Natural killer cell (primary cell): ENCODE results near the gene LRRC2. TPM values are rescaled to one million over a fixed set of nuclear protein-coding genes. Genes with fewer than 3 reads are reported as not detected.

Experiments
- ATAC-seq, 3 donors: fragments of 150-1000 bp in 2 of 3; fragments of 200-7000 bp in 1 of 3; cut with Tn5 transposase; 1 replicate in 1 of 3; 2 replicates in 2 of 3; pipeline ENCODE4 v1.10.0; 2021; ENCODE audit warnings: mild to moderate bottlenecking in 2 of 3, moderate library complexity in 2 of 3
- DNase-seq, 2 donors: peaks; one replicate each; pipeline versions ENCODE4 v3.0.0 to v3.0.0-alpha.2; 2013 to 2021; ENCODE audit warnings: mixed read lengths in 1 of 2
- H3K27ac ChIP-seq: one replicate; pipeline ENCODE4 v1.5.1; 2013; ENCODE audit warnings: mild to moderate bottlenecking, low read length
- H3K27me3 ChIP-seq: one replicate; pipeline ENCODE4 v1.6.1; 2013; ENCODE audit warnings: low read length; ENCODE audit not compliant: control insufficient read depth, insufficient read depth
- H3K36me3 ChIP-seq: one replicate; pipeline ENCODE4 v1.6.1; 2013; ENCODE audit warnings: low read length; ENCODE audit not compliant: control insufficient read depth, insufficient read depth
- H3K4me1 ChIP-seq: one replicate; pipeline ENCODE4 v1.6.1; 2013; ENCODE audit warnings: low read length; ENCODE audit not compliant: control insufficient read depth, insufficient read depth
- H3K4me3 ChIP-seq: one replicate; pipeline ENCODE4 v1.5.1; 2013; ENCODE audit warnings: low read length
- H3K9me3 ChIP-seq: one replicate; pipeline ENCODE4 v1.6.1; 2013; ENCODE audit warnings: low read length; ENCODE audit not compliant: control insufficient read depth, insufficient read depth
- H3K27ac Mint-ChIP-seq, 2 donors: one replicate each; pipeline ENCODE4 v1.8.0; 2022; ENCODE audit warnings: mild to moderate bottlenecking in 2 of 2, mixed read lengths in 2 of 2, moderate library complexity in 1 of 2
- H3K27me3 Mint-ChIP-seq, 2 donors: one replicate each; pipeline ENCODE4 v1.8.0; 2022; ENCODE audit warnings: low read depth in 2 of 2, mixed read lengths in 2 of 2
- H3K36me3 Mint-ChIP-seq: one replicate; pipeline ENCODE4 v1.8.0; 2022; ENCODE audit warnings: mixed read lengths
- H3K4me1 Mint-ChIP-seq, 2 donors: one replicate each; pipeline ENCODE4 v1.8.0; 2022; ENCODE audit warnings: mixed read lengths in 2 of 2
- H3K4me3 Mint-ChIP-seq: one replicate; pipeline ENCODE4 v1.8.0; 2022; ENCODE audit warnings: mild to moderate bottlenecking, moderate library complexity, mixed read lengths
- H3K9me3 Mint-ChIP-seq, 2 donors: one replicate each; pipeline ENCODE4 v1.8.0; 2022; ENCODE audit warnings: mixed read lengths in 2 of 2
- WGBS: methylation state at CpG from one replicate; pipeline ENCODE4 v1.1.7; 2013; ENCODE audit warnings: missing lambda C conversion rate; ENCODE audit not compliant: insufficient coverage; 5-methylcytosine and 5-hydroxymethylcytosine counted together
- intact Hi-C: fragments of 100-400 bp; cut with micrococcal nuclease; formaldehyde crosslinking; loops from one replicate; pipeline ENCODE4 v1.14.2; 2022
- total RNA-seq, 4 donors: library from RNA; stranded (reverse); fragments of 120-200 nt in 1 of 4; gene quantifications; one replicate each; pipeline versions ENCODE4 v1.2.3 to v1.2.4, GENCODE V29; 2013 to 2022
- TF ChIP-seq, protein P1 (sequence below): fragments of 200-600 bp; IDR thresholded peaks from one replicate; pipeline ENCODE4 v1.8.0; 2022; ENCODE audit warnings: antibody characterized with exemption

Gene LRRC2
- total RNA-seq, 3 donors from 2014 or later (not counting 1 experiment from before 2014, with no cell fraction given) = 0.18 TPM; not detected in 2

DNA sequence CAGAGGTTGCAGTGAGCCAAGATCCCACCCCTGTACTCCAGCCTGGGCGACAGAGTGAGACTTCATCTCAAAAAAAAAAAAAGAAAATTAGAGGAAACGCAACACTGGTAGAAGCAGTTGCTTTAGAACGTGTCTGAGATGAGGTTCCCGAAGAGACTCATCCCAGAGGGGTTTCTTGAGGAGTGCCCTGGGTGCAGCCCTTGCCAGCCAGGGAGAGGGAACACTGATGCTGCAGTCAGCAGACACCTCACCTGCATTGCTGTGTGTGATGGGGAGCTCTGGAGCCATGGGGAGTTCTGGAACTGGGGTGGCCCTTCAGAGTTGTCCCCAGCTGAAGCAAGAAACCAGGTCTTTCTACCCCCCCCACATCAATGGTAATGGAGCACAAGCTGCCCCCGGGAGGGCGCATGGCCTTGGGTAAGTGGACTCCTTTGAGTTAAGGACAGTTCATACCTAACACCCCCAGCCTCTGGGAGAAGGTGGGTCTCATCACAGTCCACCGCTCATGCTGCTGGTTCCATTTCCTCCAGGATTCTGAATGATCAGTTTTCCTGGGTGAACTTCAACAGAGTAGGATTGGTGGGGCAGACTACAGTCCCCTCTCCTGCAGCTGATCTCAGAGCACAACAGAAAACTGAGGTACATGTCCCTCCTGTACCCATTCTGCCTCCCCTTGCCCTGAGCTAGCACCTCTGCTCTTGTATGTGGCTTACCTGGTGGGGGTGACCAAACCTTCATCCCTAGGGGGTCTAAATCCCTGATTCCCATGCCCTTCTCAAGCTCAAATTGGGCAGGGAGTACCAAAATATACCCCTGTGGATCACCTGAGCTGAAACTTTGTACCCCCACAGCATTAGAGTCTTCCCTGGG lies 18.7 kb upstream of the LRRC2 start:
- no peaks in the 10 kb centered on the region for H3K36me3 ChIP-seq
- no peaks in the 10 kb centered on the region for H3K9me3 Mint-ChIP-seq

DNA sequence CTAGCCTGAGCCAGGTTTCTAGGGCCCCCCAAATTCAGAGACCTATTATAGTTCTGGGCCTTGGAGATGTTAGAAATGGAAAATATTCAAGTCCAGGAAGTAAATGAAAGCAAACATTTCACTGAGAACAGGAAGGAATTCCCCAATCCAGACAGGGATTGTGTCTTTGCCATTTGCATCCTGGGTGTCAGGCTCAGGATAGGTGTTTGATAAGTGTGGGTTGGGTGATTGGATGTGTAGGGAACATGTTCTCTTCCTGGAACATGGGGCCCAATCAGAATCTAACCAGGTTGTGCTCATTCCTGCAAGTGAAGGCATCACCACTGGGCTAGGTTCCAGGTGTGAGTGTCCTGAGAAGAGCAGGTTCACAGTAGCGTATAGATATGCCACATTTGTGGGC lies 14.6 kb upstream of the LRRC2 start:
- intact Hi-C loops = no loop called here
- Mint-ChIP-seq H3K27ac (no peak overlapping the region), H3K4me1 (no peaks in the 10 kb centered on the region), H3K27me3 (peaks cover 18 to 28% of the 10 kb centered on the region in 2 donors), H3K9me3 (no peaks in the 10 kb centered on the region), H3K4me3 (no peak overlapping the region), H3K36me3 (no peaks in the 10 kb centered on the region)
- TF ChIP-seq, protein P1, sequence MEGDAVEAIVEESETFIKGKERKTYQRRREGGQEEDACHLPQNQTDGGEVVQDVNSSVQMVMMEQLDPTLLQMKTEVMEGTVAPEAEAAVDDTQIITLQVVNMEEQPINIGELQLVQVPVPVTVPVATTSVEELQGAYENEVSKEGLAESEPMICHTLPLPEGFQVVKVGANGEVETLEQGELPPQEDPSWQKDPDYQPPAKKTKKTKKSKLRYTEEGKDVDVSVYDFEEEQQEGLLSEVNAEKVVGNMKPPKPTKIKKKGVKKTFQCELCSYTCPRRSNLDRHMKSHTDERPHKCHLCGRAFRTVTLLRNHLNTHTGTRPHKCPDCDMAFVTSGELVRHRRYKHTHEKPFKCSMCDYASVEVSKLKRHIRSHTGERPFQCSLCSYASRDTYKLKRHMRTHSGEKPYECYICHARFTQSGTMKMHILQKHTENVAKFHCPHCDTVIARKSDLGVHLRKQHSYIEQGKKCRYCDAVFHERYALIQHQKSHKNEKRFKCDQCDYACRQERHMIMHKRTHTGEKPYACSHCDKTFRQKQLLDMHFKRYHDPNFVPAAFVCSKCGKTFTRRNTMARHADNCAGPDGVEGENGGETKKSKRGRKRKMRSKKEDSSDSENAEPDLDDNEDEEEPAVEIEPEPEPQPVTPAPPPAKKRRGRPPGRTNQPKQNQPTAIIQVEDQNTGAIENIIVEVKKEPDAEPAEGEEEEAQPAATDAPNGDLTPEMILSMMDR = no peak
- Histone ChIP-seq H3K27ac (no peak overlapping the region), H3K4me3 (no peak overlapping the region), H3K27me3 (peaks cover 4% of the 10 kb centered on the region), H3K9me3 (no peaks in the 10 kb centered on the region), H3K36me3 (no peaks in the 10 kb centered on the region), H3K4me1 (no peaks in the 10 kb centered on the region)
- DNase-seq (no peak), ATAC-seq (no peak)
- whole genome bisulfite sequencing = 100% methylated on average over 1 of the region's 1 CpG

More for the DNA sequence above, 18.7 kb upstream of the LRRC2 start:
- 90% methylated on average over 6 of the region's 7 CpGs for WGBS
- Histone ChIP-seq H3K4me1 (no peaks in the 10 kb centered on the region), H3K27ac (no peak overlapping the region), H3K27me3 (no peaks in the 10 kb centered on the region), H3K4me3 (no peak overlapping the region), H3K9me3 (no peaks in the 10 kb centered on the region)
- H3K4me1 Mint-ChIP-seq = no peaks in the 10 kb centered on the region
- DNase-seq (no peak), ATAC-seq (no peak)
- H3K27me3 Mint-ChIP-seq = peaks cover 8 to 22% of the 10 kb centered on the region in 2 donors
- H3K27ac Mint-ChIP-seq = no peak overlapping the region
- intact Hi-C loops = no loop called here
- no peaks in the 10 kb centered on the region for H3K36me3 Mint-ChIP-seq
- no peak overlapping the region for H3K4me3 Mint-ChIP-seq
- TF ChIP-seq, protein P1 = no peak

DNA sequence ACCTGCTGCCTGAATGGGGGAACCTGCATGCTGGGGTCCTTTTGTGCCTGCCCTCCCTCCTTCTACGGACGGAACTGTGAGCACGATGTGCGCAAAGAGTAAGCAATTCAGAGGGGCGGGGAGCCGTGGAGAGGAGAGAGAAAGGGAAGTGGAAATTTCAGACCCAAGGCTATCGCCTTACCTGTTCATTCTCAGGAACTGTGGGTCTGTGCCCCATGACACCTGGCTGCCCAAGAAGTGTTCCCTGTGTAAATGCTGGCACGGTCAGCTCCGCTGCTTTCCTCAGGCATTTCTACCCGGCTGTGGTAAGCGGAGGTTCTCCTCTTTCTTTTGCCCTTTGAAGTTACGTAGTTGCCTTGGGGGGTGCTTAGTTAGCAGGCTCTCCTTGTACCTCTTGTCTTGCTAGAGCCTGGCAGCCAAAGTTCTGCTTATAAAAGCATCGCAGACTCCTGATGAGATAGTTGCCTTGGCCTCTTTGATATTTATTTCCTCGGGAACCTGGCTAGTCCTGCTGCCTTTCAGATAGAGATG lies 13.7 kb upstream of the LRRC2 start:
- H3K27ac ChIP-seq = no peak overlapping the region
- no peak overlapping the region for H3K4me3 Mint-ChIP-seq
- TF ChIP-seq, protein P1 = no peak
- no peak for DNase-seq
- no peak overlapping the region for H3K27ac Mint-ChIP-seq
- no peaks in the 10 kb centered on the region for H3K9me3 ChIP-seq
- intact Hi-C loops = no loop called here
- no peaks in the 10 kb centered on the region for H3K4me1 Mint-ChIP-seq
- no peaks in the 10 kb centered on the region for H3K9me3 Mint-ChIP-seq
- no peaks in the 10 kb centered on the region for H3K4me1 ChIP-seq
- H3K4me3 ChIP-seq = no peak overlapping the region
- 88% methylated on average over 14 of the region's 14 CpGs for WGBS
- ATAC-seq = no peak
- no peaks in the 10 kb centered on the region for H3K36me3 ChIP-seq
- H3K27me3 Mint-ChIP-seq = peaks cover 18 to 27% of the 10 kb centered on the region in 2 donors
- H3K36me3 Mint-ChIP-seq = no peaks in the 10 kb centered on the region
- H3K27me3 ChIP-seq = peaks cover 4% of the 10 kb centered on the region
